CD4-positive, alpha-beta T cell treated with Interleukin-2 at 100 ng/mL for 4 hours (primary cell): ENCODE results near the gene SNTG2.
"Not testable (repeated sequence)": the region's sequence is repeated elsewhere in the genome, so short reads cannot be mapped to it uniquely, and the experiment has no call there.

Experiments used
- DNase-seq: peaks from one replicate; pipeline ENCODE4 v3.0.0-alpha.2; 2020; ENCODE audit warnings: low spot score

Gene SNTG2

DNA sequence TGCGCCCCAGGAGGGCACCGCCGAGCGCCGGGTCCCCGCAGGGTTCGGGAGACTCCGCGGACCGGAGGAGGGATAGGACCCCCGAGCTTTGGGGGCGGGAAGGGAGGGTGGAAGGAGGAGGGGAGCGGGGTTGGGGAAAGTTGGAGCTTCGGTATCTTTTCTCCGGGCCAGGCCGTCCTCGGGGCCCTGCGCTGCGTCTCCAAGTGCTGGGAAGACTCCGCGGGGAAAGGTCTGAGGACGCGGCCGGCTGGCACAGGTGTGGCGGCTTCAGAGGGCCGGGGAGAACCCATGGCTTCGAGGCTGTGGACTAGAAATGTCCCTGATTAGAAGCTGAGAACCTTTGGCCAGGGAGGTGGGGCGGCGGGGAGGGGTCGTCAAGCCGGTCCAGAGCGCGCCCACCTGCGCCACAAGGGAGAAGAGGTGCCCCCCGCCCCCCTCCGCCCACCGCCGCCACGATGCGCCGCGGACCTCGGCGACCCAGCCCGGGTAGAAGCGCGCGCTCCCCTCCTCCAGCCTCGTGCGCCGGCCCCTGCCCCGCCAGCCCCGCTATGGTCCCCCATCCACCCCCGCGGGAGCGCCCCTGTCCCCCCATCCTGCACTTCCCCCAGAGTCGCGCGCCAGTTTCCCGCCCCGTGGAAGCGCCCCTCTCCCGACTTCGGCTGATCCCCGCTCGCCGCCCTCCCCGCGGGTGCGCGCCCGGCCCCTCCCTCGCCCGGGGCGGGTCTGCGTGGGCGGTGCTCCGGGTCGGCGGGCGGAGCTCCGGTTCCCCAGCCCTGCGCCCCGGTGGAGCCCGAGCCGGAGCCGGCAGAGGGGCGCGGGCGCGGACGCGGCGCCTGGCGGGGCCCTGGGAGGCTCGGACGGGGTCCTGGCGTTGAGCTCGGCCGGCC lies at the start of gene SNTG2:
SNTG2 (plus strand) TSS at position 770 of the 887 bp plus-strand sequence. CDS start 148 bp downstream, outside the sequence.
- DNase-seq, result peak; percentile 11

DNA sequence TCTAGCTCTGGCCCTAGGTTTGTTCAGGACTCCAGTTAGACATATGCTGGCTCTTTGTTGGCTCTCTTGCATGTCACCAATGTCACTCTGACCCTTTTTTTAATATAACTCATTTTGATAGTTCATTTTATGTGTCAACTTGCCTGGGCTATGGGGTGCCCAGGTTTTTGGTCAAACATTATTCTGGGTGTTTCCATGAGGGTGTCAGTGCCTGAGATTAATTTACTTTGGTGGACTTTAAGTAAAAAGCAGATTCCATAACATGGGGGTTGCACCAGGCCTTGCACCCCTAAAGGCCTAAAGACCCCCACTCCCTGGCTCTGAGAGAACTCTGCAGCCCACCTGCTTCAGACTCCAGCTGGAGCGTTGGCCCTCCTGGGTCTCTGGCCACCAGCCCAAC lies 48.1 kb upstream of the SNTG2 start:
- no peak for DNase-seq

DNA sequence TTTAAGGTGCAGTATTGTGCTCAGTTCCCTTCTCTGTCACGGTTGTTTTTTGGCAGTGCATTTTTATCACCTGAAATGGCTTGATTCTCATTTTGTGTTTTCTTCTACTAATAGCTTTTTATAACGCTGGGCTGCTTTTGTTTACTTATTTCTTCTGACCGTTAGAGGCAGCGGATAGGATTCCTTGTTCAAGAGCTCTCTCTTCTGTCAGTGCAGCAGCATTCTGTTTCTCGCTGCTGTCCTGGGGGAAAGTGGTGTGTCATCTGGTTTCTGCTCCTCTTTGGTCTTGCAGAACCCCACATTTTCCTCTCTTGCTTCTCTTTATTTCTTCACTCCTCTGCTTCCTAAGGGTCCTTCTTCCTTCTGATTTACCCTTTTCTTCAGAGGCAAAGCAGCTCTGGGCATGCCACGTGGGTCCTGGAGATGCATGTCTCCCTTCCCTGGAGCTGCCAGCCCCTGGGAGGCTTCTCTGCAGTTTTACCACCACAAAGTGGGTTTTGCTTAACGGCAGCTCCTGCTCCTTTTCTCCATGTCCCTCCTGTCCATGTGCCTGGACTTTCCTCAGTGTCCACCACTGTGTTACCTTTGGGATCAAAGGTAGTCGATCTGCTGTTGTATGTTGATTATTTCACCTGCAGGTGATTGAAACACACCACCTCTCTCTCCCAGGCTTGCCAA lies 47.3 kb upstream of the SNTG2 start:
- no peak for DNase-seq

DNA sequence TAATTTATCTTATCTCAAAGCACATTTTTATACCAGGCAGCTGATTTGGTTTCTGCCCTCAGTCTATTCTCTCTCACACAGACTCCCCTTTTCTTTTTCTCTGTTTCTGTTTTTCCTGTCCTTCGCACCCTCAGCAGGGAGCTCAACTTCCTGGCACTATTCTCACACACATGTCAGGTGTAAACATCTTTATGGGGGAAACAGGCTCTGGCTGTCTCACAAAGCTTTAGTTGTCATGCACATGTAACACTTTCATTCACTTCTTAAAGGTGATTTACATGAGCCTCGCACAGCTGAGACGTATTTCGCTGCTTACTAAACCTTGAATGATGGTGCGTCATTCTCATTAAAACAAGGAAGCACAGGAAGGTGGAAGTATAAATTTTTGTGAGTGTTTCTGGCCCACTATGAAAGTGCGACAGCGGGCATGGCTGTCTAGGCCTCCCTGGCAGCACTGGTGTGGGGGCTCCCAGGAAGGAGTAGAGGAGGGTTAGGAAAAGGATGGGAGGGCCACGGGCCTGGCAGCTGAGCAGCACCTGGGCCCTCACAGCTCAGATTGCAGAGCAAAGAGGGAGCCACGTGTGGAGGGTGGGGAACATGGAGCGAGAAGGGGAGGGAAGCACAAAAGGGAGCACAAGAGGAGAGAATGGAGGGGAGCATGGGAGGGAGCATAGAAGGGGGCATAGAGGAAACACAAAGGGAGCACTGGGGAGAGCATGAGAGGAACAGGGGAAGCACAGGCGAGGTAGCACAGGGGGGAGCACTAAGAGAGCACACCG lies 46.2 kb upstream of the SNTG2 start:
- no peak for DNase-seq

DNA sequence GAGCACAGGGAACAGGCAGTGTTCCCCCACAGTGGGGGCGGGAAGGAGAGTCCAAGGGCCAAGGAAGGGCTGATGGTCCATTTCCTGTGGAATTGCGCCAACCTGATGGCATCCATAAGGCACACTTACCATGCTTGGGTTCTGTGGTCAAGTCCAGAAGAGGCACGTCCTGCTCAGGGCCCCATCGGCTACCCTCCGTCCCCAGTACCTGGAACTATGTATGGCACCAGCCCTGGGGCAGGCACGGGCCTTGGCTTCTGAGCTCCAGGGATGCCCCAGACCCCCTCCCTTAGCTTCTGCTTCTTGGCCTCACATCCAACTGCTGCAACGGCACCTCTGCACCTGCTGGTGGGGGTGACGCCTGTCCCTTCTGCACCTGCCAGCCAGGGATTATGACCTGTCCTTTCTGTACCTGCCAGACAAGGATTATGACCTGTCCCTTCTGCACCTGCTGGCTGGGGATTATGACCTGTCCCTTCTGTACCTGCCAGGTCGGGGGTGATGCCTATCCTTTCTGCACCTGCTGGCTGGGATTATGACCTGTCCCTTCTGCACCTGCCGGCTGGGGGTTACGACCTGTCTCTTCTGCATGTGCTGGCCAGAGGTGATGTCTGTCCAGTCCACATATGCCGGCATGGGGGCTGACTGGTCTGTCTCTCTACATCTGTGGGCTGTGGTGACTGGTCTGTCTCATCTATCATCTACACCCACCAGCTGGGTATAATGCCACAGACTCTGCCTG lies 45.4 kb upstream of the SNTG2 start:
- no peak for DNase-seq

DNA sequence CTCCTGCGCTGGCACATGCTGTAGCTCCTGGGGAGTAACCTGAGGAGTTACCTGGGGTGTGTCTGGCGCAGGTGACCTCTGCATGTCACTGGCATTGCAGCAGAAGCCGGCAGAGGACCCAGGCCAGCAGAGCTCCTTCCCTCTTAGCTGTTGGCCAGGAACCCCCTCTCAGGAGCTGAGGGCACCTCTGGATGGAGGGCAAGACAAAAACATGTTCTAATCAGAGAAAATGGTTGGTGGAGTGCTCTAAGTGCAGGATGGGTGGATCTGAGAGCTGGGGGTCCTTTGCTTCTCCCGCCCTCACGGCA lies 44.9 kb upstream of the SNTG2 start:
- no peak for DNase-seq

DNA sequence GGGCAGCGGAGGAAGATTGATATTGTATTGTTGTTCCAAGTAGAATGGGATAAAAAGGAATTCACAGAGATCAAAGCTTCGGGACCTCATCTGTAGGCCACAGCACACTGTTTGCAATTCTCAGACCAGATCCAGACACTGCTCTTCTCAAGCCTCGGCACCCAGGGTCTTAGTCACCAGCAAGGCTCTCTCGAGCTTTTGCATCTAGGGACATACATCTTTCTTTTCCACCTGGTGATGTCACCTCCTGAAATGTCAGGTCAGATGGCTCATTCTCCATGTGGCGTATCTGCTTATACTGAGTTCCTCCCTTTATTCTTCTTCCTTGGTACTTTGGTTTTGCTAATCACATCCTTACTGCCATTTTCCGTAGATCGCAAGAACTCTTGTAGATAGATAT lies 42.9 kb upstream of the SNTG2 start:
- DNase-seq, result no peak

DNA sequence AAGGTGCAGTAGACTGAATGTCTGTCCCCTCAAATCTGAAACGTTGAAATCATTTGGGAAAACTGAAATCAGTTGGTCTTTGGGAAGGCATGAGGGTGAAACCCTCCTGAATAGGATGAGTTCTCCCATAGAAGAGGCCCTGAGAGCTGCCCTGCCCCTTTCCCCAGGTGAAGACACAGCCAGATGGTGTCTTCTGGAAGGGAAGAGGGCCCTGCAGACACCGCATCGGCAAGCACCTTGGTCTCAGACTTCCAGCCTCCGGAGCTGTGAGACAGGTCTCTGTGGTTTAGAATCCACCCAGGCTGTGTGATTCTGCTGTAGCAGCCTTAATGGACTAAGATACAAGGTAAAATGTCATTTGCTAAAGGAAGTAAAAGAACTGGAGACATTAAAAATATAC lies 42.1 kb upstream of the SNTG2 start:
- no peak for DNase-seq

DNA sequence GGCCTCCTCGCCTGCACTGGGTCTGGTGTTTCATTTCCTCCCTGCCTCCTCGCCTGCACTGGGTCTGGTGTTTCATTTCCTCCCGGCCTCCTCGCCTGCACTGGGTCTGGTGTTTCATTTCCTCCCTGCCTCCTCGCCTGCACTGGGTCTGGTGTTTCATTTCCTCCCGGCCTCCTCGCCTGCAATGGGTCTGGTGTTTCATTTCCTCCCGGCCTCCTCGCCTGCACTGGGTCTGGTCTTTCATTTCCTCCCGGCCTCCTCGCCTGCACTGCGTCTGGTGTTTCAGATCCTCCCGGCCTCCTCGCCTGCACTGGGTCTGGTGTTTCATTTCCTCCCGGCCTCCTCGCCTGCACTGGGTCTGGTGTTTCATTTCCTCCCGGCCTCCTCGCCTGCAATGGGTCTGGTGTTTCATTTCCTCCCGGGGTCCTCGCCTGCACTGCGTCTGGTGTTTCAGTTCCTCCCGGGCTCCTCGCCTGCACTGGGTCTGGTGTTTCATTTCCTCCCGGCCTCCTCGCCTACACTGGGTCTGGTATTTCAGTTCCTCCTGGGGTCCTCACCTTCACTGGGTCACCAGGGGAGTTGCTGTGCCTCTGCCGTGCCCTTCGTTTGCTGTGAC lies 40.8 kb upstream of the SNTG2 start:
- not testable (repeated sequence) for DNase-seq

DNA sequence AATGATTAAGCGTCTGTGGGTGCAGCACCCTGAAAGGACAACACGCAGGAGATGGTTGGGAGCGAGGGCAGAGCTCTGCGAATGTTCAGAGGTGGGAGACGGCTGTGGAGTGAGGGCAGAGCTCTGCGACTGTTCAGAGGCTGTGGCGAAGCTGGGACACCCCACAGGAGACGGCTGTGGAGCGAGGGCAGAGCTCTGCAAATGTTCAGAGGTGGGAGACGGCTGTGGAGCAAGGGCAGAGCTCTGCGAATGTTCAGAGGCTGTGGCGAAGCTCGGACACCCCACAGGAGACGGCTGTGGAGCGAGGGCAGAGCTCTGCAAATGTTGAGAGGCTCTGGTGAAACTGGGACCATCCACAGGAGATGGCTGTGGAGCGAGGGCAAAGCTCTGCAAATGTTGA lies 40.0 kb upstream of the SNTG2 start:
- DNase-seq, result no peak

DNA sequence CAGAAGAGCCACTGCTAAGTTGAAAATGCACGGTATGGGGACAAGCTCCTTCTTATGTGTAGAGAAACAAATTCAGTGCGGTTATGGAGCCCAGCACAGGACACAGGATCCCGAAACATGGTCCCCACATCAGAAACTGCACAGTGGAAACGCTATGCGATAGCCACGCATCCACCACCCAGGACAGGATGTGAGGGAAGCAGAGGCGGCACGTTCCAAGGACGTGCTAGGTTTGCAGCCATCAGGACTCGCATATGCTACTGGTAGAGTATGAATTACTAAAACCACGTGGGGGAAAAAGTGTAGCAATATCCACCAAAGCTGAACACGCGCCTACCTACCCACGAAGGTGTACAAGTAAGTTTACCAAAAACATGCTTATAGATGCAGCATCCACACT lies 34.7 kb upstream of the SNTG2 start:
- no peak for DNase-seq

DNA sequence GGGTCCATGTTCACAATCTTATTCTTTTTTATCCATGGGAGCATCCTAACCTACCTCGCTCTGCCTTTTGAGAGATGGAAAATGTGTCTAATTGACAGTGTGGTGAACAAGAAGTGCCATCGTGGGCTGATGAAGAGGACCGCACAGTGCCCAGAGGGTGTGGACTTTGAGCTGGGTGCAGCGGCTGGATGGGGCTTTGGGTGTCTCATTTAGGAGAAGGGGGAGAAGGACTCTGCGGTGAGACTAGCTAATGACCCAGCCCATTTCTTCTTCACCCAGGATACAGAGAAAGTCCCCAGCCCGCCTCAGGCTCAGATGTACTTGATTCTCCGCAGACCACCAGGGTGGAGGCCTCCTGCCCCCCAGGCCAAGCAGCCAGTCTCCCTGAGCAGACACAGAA lies 33.7 kb upstream of the SNTG2 start:
- DNase-seq, result no peak

DNA sequence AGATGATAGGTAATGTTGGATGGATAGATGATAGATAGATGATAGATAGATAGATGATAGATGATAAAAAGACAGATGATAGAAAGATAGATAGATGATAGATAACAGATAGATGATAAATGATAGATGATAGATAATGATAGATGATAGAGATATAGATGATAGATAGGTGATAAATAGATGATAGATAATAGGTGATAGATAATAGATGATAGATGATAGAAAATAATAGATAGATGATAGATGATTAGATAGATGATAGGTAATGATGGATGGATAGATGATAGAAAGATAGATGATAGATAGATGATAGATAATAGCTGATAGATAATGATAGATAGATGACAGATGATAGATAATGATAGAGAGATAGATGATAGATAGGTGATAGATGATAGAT lies 31.0 kb upstream of the SNTG2 start:
- no peak for DNase-seq

DNA sequence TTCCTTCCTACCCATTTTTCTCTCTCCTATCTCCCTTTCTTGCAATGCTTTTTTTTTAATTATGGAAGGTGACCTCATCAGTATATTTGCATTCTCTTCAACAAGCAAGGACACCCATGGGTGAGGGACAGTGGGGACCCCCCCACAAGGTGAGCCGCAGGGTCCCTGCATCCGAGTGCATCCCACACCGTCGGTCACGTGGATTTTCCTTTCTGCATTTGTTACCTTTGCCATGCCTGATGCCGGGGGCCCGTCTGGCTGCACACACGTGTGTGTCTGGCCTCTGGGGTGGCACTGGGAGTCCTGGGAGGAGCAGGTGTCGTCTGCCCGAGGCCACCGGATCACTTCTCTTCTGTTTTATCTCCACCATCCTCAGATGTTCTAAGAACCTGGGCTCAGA lies 30.1 kb upstream of the SNTG2 start:
- no peak for DNase-seq

DNA sequence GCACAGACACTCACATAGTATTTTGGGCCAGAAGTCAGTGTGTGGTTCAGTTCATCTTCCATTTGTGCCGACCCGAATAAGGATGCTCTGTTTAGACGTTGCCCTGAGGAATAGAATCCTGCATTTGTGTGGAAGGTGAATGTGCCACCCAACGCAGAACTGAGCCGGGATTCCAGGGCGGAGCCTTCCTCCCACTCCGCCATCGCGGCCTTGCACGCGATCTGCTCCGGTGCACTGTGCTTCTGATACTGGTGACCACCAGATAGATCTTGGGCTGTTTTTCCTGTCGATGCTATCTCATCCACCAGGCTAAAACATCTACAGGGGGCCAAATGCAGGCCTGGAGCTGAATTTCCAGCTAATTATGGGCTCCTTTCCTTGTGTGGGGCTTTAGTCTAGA lies 29.6 kb upstream of the SNTG2 start:
- DNase-seq, result no peak

DNA sequence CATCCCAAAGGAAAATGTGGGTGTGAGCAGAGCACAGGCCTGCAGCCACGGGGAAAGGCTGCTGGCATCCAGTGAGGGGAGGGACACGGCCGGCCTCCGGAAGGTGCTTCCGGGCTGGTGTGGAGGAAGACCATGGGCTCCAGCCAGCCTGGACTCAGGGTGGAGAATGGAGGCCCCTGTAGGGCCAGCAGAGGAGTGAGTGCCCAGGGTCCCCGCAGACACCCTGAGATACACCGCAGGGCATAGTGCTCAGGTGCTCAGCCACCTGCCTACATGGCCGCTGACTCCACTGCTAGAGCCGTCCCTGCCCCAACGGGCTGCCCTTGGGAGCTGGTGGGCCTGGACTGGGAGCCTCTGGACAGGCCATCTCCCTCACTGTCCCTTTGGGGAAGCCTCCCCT lies 28.5 kb upstream of the SNTG2 start:
- no peak for DNase-seq

DNA sequence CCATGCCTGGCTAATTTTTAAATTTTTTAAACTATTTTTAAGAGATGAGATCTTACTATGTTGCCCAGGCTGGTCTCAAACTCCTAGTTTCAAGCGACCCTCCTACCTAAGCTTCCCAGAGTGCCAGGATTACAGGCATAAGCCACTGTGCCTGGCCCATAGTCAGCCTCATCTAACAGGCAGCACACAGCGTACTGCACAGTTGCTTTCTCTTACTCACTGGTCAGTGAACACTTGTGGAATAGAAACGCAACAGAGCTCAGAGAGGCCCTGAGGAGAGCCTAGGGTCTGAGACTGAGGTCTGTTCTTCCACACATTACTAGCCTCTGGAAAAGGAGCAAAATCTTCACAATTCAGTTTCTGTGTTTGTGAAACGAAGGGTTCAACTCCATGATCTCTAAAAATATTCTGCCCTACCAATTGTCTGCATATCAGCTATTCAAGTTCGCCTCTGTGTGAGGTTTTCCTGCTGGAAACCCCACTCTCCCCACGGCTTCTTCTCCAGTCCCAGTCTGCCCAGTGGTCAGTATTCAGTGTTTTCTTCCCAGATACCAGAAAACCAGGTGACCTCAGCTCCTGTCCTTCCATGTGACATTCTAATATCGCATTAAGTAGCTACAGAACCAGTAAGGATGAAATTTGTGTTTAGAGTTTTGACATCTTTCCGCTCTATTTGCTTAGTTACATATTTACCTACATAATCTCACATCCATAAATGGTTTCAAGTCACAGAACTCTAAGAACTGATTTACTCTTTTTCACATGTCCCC lies 26.6 kb upstream of the SNTG2 start:
- no peak for DNase-seq

DNA sequence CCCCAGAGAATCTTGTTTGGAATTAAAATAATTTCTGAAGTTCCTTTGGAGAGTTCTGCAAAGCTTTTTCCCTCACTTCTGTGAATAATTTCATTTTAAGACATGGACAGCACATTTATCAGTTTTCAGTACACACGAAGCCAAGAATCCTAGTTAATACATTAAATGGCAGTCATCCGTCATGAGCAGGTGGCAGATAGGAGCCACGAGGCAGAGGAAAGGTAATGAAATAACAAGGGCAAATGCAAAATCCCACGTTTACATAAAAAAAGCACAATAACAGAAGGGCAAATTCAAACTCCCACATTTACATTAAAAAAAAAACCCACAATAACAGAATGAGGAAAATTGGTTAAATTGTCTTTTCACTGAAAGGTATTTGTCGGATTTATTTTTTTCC lies 25.9 kb upstream of the SNTG2 start:
- DNase-seq, result no peak

DNA sequence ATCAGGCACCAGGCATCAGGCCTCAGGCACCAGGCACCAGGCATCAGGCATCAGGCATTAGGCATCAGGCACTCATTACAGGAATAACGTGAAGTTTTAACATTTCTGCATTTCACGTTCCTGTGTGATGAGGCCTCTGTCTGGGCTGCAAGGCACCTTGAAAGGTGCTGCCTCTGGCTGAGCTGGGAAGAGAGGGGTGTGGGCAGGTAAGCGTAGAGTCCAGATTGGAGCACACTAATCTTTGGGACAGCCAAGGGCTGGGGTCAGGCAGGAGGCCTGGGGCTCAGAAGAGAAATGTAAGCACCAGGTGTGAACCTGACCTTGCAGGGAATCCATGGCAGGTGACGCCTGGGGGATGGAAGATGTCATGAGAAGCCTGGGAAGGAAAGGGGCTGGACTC lies 25.3 kb upstream of the SNTG2 start:
- DNase-seq, result no peak

DNA sequence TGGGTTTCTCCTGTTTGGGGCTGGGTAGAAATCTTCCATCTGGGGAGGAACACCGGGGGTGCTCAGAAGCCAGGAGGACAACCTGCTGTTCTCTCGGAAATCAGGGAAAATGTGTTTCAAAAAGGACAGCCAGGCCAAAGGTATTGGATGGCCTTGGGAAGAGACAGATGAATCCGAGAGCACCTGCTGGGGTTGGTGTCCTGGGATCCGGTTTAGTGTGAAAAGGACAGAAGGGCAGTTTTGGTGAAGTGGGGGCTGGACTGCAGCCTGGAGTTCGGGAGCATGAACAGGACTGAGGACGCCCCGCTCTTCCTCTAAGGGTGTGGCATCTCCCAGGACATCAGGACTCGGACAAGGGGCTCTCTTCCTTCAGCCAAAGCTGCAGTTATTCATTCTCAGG lies 24.9 kb upstream of the SNTG2 start:
- DNase-seq, result no peak

DNA sequence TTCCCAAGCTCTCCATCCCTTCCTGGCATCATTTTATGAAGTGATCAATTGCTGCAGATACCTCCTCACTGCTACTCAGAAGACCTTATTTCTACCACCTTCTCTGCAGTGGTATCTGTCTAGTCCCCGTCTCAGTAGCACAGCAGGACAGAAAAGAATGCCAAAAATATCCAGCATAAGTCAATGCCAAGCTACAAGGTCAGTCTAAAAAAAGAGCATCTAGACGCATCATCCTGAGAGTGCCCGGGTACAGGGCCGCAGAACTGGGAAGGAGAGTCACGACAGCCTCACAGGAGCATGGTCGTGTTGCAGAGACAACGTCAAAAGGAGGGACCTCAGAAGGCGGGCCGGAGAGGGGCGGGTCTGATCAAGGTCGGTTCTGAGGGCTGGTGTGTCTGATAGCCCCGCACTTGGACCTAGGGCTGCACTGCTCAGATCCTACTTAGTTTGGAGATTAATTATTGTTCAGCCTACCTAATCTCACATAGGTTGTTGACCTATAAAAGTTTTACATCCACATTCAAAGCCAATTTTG lies 24.3 kb upstream of the SNTG2 start:
- no peak for DNase-seq
